NCI-H526 treated with DMSO at 0.1 percent for 48 hours (cell line): ENCODE results near the gene RBM19.

Experiments
- DNase-seq: peaks from one replicate; lab custom pipeline; 2025; lab: John Stamatoyannopoulos, UW

Gene RBM19

GRCh38 chr12:113990250-113991223 is 24.4 kb upstream of the RBM19 start:
- no peak for DNase-seq

GRCh38 chr12:113988976-113989375 is 22.9 kb upstream of the RBM19 start:
- DNase-seq: no peak

- no peak for DNase-seq
Measured at GRCh38 chr12:113988064-113988451, 21.9 kb upstream of the RBM19 start.

GRCh38 chr12:113987261-113988063 is 21.3 kb upstream of the RBM19 start:
- peak; percentile 71 for DNase-seq

GRCh38 chr12:113984464-113984863 is 18.3 kb upstream of the RBM19 start:
- DNase-seq: no peak

GRCh38 chr12:113983777-113984448 is 17.8 kb upstream of the RBM19 start:
- DNase-seq: no peak

GRCh38 chr12:113983265-113983664 is 17.1 kb upstream of the RBM19 start:
- no peak for DNase-seq

- DNase-seq: no peak
Measured at GRCh38 chr12:113981876-113982275, 15.8 kb upstream of the RBM19 start.

- DNase-seq: peak; percentile 38
Measured at GRCh38 chr12:113980537-113981337, 14.6 kb upstream of the RBM19 start.

- DNase-seq: no peak
Measured at GRCh38 chr12:113980054-113980453, 13.9 kb upstream of the RBM19 start.

- DNase-seq: no peak
Measured at GRCh38 chr12:113978080-113978479, 12.0 kb upstream of the RBM19 start.

- DNase-seq: no peak
Measured at GRCh38 chr12:113974006-113974405, 7.9 kb upstream of the RBM19 start.

- DNase-seq: no peak
Measured at GRCh38 chr12:113973109-113973904, 7.2 kb upstream of the RBM19 start.

- DNase-seq: no peak
Measured at GRCh38 chr12:113971392-113971791, 5.3 kb upstream of the RBM19 start.

- DNase-seq: no peak
Measured at GRCh38 chr12:113970211-113970610, 4.1 kb upstream of the RBM19 start.

- no peak for DNase-seq
Measured at GRCh38 chr12:113967368-113967767, 1.2 kb upstream of the RBM19 start.

GRCh38 chr12:113962733-113963132 is 3.4 kb downstream of the RBM19 start:
- no peak for DNase-seq

- DNase-seq: no peak
Measured at GRCh38 chr12:113961921-113962710, 4.0 kb downstream of the RBM19 start.

- DNase-seq: no peak
Measured at GRCh38 chr12:113960030-113960429, 6.1 kb downstream of the RBM19 start.

GRCh38 chr12:113959096-113959495 is 7.0 kb downstream of the RBM19 start:
- DNase-seq: no peak
